A673 (cell line): ENCODE measurements around the gene ARHGEF28. TPM values are rescaled to one million over a fixed set of nuclear protein-coding genes. Genes with fewer than 3 reads are reported as not detected.

Experiments used
- BruUV-seq: library from RNA; stranded (reverse); fragments of 400-500 nt; replicated peaks from 2 replicates; lab custom pipeline; 2021; lab: Mats Ljungman, UMichigan
- CTCF ChIA-PET: fragments of 300-600 bp; sonication (Branson Sonifier 250); formaldehyde crosslinking; loops from one replicate; lab custom pipeline; 2022; ENCODE audit warnings: antibody characterized with exemption; lab: Charles Lee
- POLR2A ChIA-PET: fragments of 300-600 bp; sonication (Branson Sonifier 250); formaldehyde crosslinking; loops from one replicate; lab custom pipeline; 2022; ENCODE audit warnings: antibody characterized with exemption; ENCODE audit not compliant: low non-redundant PET; lab: Charles Lee
- DNase-seq: peaks from one replicate; pipeline ENCODE4 v3.0.0-alpha.2; 2015; ENCODE audit warnings: low spot score
- H3K27ac ChIP-seq: fragments of 200-600 bp; sonication (generic); 2 replicates; pipeline ENCODE4 v1.5.1; 2016; ENCODE audit warnings: mixed run types, low read depth, mild to moderate bottlenecking, mixed read lengths, antibody characterized with exemption, low read length; ENCODE audit not compliant: poor library complexity, severe bottlenecking
- H3K27me3 ChIP-seq: fragments of 200-600 bp; sonication (generic); replicated peaks from 2 replicates; pipeline ENCODE4 v1.6.1; 2017; ENCODE audit warnings: mixed run types, low read depth, mild to moderate bottlenecking, mixed read lengths, antibody characterized with exemption, low read length; ENCODE audit not compliant: insufficient read depth, poor library complexity
- H3K36me3 ChIP-seq: fragments of 200-600 bp; sonication (generic); 2 replicates; pipeline ENCODE4 v1.6.1; 2016; ENCODE audit warnings: mixed run types, mild to moderate bottlenecking, mixed read lengths, antibody characterized with exemption, low read length; ENCODE audit not compliant: insufficient read depth, poor library complexity, severe bottlenecking
- H3K4me1 ChIP-seq: fragments of 200-600 bp; sonication (generic); 2 replicates; pipeline ENCODE4 v1.6.1; 2017; ENCODE audit warnings: mixed run types, mild to moderate bottlenecking, mixed read lengths, antibody characterized with exemption, low read length; ENCODE audit not compliant: insufficient read depth, poor library complexity, severe bottlenecking
- H3K4me3 ChIP-seq: fragments of 200-600 bp; sonication (generic); 2 replicates; pipeline ENCODE4 v1.5.1; 2016; ENCODE audit warnings: low read depth, mixed run types, mild to moderate bottlenecking, mixed read lengths, low read length; ENCODE audit not compliant: poor library complexity, severe bottlenecking
- H3K9me3 ChIP-seq: fragments of 200-600 bp; sonication (generic); 2 replicates; pipeline ENCODE4 v1.6.1; 2016; ENCODE audit warnings: mixed run types, low read depth, mild to moderate bottlenecking, mixed read lengths, antibody characterized with exemption, low read length; ENCODE audit not compliant: poor library complexity, severe bottlenecking
- CTCF ChIP-seq: fragments of 300-800, 200-600 bp; sonication (generic); conservative IDR thresholded peaks from 2 replicates; pipeline ENCODE4 v1.5.1; 2017; ENCODE audit warnings: low read depth, mild to moderate bottlenecking, antibody characterized with exemption, low read length, moderate library complexity, mixed read lengths
- EZH2 ChIP-seq: fragments of 200-600 bp; sonication (generic); IDR thresholded peaks from 2 replicates; pipeline ENCODE4 v1.6.1; 2017; ENCODE audit warnings: borderline replicate concordance, low read depth, mild to moderate bottlenecking, mixed read lengths, antibody characterized with exemption, low read length; ENCODE audit not compliant: poor library complexity, severe bottlenecking
- intact Hi-C: fragments of 100-400 bp; cut with micrococcal nuclease; formaldehyde crosslinking; loops from one replicate; pipeline ENCODE4 v1.10.0; 2022; ENCODE audit not compliant: unreplicated experiment
- total RNA-seq: library from RNA; stranded (reverse); gene quantifications from 2 replicates; pipeline ENCODE4 v1.2.3, GENCODE V29; 2021

Gene ARHGEF28
- total RNA-seq, 1 experiment from 2014 or later = 3.4 TPM

DNA sequence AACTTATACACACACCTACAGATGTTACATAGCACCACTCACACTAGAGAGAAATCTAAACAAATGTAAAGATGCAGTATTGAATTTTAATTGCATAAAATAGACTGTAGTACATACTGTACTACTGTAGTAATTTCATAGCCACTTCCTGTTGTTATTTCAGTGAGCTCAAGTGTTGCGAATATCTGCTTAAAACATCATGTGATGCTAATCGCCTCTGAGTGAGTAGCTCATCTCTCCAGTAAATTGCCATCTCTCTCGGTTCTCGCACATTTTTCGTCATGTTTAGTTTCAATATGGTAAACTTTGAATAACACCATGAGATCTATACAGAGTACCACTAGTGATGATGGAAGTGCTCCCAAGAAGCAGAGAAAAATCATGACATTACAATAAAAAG lies 22.0 kb upstream of the ARHGEF28 start:
- intact Hi-C loops = no loop called here
- no peaks in the 10 kb centered on the region for H3K27me3 ChIP-seq
- BruUV-seq = no TSS peak
- ChIA-PET POLR2A (interaction anchor here (0.7 kb wide), 1 partner anchor 185 kb away, joined by 3 read pairs; no protein-coding TSS in a partner anchor), CTCF (no interaction called here)
- H3K9me3 ChIP-seq = no peaks in the 10 kb centered on the region
- DNase-seq = no peak
- TF ChIP-seq EZH2 (no peak), CTCF (no peak)
- no peak overlapping the region for H3K27ac ChIP-seq
- H3K4me1 ChIP-seq = no peaks in the 10 kb centered on the region
- H3K36me3 ChIP-seq = no peaks in the 10 kb centered on the region
- no peak overlapping the region for H3K4me3 ChIP-seq

DNA sequence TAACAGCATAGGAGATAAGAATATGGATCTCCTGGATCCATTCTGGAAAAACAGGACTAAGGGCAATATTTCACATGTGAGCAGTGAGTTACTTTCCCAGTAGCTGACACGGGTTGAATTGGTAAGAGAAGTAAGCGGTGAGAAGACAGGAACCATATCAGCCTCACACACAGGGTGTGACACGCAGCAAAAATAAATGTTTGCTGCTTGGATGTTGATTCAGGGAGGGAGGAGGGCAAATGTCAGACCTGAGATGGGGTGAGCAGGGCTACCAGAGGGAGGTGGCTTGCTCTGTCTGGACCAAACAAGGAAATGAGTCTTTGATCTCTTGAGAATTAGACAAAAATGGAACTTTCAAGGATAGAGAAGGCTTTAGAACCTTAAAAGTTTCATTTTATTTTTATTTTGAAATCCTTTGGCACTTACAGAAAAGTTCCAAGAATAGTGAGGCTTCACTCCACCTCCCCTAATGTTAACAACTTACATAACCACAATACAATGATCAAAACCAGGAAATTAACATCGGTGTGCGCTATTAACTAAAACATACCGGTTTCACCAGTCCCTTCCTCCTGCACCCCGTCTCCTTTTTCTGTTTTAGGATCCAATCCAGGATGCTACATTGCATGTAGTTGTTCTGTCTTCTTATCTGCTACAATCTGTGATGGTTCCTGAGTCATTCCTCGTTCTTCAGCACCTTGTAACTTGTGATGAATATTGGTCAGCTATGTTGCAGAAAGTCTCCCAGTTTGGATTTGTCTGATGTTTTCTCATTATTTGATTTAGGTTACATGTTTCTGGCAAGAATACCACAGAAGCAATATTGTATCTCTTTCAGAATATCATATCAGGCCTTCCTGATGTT lies 20.5 kb upstream of the ARHGEF28 start:
- CTCF ChIA-PET = interaction anchor here (0.5 kb wide), 1 partner anchor 14 kb away, joined by 3 read pairs; no protein-coding TSS in a partner anchor
- DNase-seq = no peak
- H3K27ac ChIP-seq = no peak overlapping the region

GRCh38 chr5:73606206-73606753 lies 19.7 kb upstream of the ARHGEF28 start:
- no TSS peak for BruUV-seq
- CTCF ChIA-PET = no interaction called here
- TF ChIP-seq EZH2 = no peak
- TF ChIP-seq CTCF = 0 out of 2 replicates have a peak, but pooled peaks have one; percentile 14
- no peaks in the 10 kb centered on the region for H3K36me3 ChIP-seq
- H3K9me3 ChIP-seq = no peaks in the 10 kb centered on the region
- peak; percentile 64 for DNase-seq
- no peak overlapping the region for H3K4me3 ChIP-seq
- H3K27me3 ChIP-seq = no peaks in the 10 kb centered on the region
- no peaks in the 10 kb centered on the region for H3K4me1 ChIP-seq
- intact Hi-C loops = no loop called here
- no peak overlapping the region for H3K27ac ChIP-seq
- POLR2A ChIA-PET = interaction anchor here (0.7 kb wide), 1 partner anchor 195 kb away, joined by 6 read pairs; no protein-coding TSS in a partner anchor

More for the DNA sequence above, 20.5 kb upstream of the ARHGEF28 start:
- no peak for TF ChIP-seq CTCF
- no peak for TF ChIP-seq EZH2
- POLR2A ChIA-PET = no interaction called here
- H3K36me3 ChIP-seq = no peaks in the 10 kb centered on the region
- no peak overlapping the region for H3K4me3 ChIP-seq
- no peaks in the 10 kb centered on the region for H3K4me1 ChIP-seq
- no TSS peak for BruUV-seq
- intact Hi-C loops = no loop called here
- no peaks in the 10 kb centered on the region for H3K27me3 ChIP-seq
- H3K9me3 ChIP-seq = no peaks in the 10 kb centered on the region
